Measurements from ENCODE around the gene GPER1.

Gene GPER1

GRCh38 chr7:1078985-1079384 is 8.9 kb upstream of the GPER1 start:
- TF ChIP-seq SIN3A (IDR thresholded peaks at IDR 0.05; ENCODE audit: borderline replicate concordance, insufficient read depth, low read length) (no peak), TAF1 (IDR thresholded peaks at IDR 0.05; ENCODE audit: borderline replicate concordance, insufficient read depth, low read length) (no peak), REST (IDR thresholded peaks at IDR 0.05; ENCODE audit: insufficient read depth in 1 of 2, low read depth in 2 of 2, low read length in 2 of 2) (no peak), POLR2AphosphoS5 (IDR thresholded peaks at IDR 0.05; ENCODE audit: low read depth, low read length) (no peak), FOXP2 (optimal IDR thresholded peaks at IDR 0.05; ENCODE audit: borderline replicate concordance, extremely low read depth, extremely low read length, insufficient read depth) (no peak)

DNA sequence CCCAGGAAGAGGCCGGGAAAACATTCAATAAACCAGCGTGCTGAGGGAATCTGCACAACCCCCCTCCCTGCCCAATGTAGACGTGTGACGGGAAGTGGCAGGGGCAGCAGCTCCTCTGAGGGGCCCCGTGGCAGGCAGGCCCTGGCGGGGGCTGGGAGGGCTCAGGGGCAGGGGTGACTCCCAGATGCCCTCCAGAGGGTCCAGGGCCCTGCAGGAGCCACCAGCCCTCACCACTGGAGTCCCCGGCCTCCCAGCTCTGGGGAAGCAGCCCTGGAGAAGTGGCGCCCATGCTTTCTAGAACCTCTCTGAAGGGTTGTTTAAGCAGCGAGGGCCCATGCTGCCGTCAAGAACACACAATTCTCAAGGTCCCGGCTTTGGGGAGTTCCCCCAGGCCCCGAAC is 8.4 kb upstream of the GPER1 start:
- TF ChIP-seq TAF1 (IDR thresholded peaks at IDR 0.05; ENCODE audit: borderline replicate concordance, insufficient read depth, low read length) (no peak), REST (IDR thresholded peaks at IDR 0.05; ENCODE audit: insufficient read depth in 1 of 2, low read depth in 2 of 2, low read length in 2 of 2) (no peak), POLR2AphosphoS5 (IDR thresholded peaks at IDR 0.05; ENCODE audit: low read depth, low read length) (no peak), FOXP2 (optimal IDR thresholded peaks at IDR 0.05; ENCODE audit: borderline replicate concordance, extremely low read depth, extremely low read length, insufficient read depth) (no peak), SIN3A (IDR thresholded peaks at IDR 0.05; ENCODE audit: borderline replicate concordance, insufficient read depth, low read length) (no peak)

DNA sequence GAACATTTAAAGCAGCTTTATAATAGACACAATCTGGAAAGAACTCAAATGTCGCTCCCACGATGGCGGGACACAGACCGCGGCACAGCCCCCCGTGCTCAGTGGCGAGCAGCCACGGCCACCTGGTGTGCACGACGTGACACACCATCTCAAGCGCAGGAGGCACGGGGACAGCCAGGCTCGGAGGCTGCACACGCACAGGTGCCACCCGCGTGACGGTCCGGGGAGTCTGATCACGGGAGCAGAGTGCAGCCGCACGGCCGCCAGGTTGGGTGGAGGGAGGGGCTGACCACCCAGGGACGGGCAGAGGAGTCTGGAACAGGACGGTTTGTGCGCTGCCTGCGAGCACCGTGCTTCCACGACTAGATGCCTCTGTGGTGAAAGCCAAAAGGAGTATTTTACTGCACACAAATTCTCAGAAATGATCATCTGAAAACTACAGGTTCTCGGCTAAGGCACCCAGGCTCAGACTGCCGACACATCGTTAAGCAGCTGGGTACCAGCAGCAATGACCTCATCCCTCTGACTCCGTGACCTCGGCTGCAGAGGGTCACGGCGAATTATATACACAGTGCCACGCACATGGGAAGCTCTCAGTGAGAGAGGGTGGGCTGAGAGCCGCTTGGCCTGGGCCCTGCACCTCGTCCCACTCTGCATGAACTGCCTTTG is 7.5 kb upstream of the GPER1 start:
- TF ChIP-seq TAF1 (IDR thresholded peaks at IDR 0.05; ENCODE audit: borderline replicate concordance, insufficient read depth, low read length) (no peak), REST (IDR thresholded peaks at IDR 0.05; ENCODE audit: insufficient read depth in 1 of 2, low read depth in 2 of 2, low read length in 2 of 2) (no peak)

DNA sequence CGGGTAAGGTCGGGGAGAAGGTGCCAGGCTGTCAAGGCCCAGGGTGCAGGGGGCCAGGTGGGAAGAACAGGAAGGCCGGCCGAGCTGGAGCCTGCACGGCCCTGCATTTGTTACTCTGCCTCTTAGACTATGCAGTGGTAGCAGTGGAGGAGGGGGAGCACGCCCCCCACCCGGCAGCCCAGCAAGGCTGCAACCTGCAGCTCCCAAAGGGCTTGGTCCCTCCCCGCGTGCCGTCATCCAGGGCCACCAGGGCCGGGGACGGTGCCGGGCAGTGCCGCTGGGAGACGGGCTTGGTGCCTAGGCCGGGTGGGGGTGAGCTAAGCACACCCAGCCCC is 7.0 kb upstream of the GPER1 start:
- TF ChIP-seq SIN3A (IDR thresholded peaks at IDR 0.05; ENCODE audit: borderline replicate concordance, insufficient read depth, low read length): no peak
- no peak for TF ChIP-seq POLR2AphosphoS5 (IDR thresholded peaks at IDR 0.05; ENCODE audit: low read depth, low read length)
- no peak for TF ChIP-seq REST (IDR thresholded peaks at IDR 0.05; ENCODE audit: insufficient read depth in 1 of 2, low read depth in 2 of 2, low read length in 2 of 2)

DNA sequence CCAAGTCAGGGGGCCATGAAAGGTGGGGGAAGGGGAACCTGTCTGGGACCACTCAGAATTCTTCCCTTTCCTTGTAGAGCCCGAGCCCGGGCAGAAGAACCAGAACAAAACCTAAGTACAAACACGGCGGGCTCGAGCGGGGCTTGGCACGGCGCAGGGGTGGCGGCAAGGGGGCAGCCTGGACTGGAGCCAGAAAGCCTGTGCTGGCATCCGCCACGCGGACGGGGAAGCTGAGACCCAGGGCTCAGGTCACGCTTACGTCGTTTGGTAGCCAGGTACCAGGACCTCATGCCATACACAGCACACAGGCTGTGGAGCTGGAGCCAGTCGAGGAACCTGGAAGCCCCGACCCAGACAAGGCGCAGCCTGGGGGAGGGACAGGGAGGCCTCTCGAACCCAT is 6.6 kb upstream of the GPER1 start:
- TF ChIP-seq SIN3A (IDR thresholded peaks at IDR 0.05; ENCODE audit: borderline replicate concordance, insufficient read depth, low read length): no peak
- TF ChIP-seq REST (IDR thresholded peaks at IDR 0.05; ENCODE audit: insufficient read depth in 1 of 2, low read depth in 2 of 2, low read length in 2 of 2): no peak
- no peak for TF ChIP-seq POLR2AphosphoS5 (IDR thresholded peaks at IDR 0.05; ENCODE audit: low read depth, low read length)

Data from PFSK-1 (cell line).